AG09309 (cell line): ENCODE results near the gene KRTAP9-3.

Experiments
- DNase-seq: peaks from one replicate; pipeline ENCODE4 v3.0.0-alpha.2; 2010; ENCODE audit warnings: low read depth
- H3K4me3 ChIP-seq: 2 replicates; pipeline ENCODE4 v1.5.1; 2011; ENCODE audit warnings: mild to moderate bottlenecking, low read depth, low read length, moderate library complexity; ENCODE audit not compliant: control insufficient read depth
- TF ChIP-seq, protein P1 (sequence below): IDR thresholded peaks from 2 replicates; pipeline ENCODE4 v1.5.1; 2011; ENCODE audit warnings: mild to moderate bottlenecking, low read depth, low read length, inconsistent platforms; ENCODE audit not compliant: insufficient read depth, control insufficient read depth; ENCODE audit errors: missing control alignments

The KRTAP9-3 gene

DNA sequence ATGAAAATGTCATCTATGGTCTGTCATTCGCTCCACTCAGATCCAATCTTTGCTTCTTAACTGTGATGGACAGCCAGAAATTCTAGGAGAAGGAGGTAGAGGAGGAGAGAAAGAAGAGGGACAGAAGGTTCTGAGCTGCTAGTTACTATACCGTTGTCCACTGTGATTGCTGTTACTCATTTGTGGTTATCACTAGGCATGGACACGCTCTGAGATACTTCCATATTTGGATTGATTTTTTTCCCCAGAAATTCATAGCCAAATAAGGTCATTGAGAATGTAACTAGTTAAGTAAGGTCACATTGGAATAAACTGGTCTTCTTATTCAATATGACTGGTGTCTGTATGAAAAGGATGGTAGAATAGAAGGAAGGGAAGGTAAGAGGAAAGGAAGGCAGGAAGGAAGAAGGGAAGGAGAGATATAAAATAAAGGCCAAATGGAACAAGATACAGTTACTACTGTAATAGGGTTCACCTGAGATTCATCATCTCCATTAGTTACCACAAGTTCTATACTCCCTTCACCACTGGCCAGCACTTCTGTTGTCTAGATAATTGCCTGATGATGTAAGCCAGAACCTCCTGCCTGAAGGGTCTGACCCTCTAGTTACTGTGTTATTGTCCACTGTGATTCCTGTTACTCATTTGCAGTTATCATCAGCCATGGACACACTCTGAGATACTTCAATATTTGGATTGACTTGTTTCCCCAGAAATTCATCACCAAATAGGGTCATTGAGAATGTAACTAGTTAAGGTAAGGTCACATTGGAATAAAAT lies 46.1 kb downstream of the KRTAP9-3 start:
- H3K4me3 ChIP-seq: no peak overlapping the region
- TF ChIP-seq, protein P1, sequence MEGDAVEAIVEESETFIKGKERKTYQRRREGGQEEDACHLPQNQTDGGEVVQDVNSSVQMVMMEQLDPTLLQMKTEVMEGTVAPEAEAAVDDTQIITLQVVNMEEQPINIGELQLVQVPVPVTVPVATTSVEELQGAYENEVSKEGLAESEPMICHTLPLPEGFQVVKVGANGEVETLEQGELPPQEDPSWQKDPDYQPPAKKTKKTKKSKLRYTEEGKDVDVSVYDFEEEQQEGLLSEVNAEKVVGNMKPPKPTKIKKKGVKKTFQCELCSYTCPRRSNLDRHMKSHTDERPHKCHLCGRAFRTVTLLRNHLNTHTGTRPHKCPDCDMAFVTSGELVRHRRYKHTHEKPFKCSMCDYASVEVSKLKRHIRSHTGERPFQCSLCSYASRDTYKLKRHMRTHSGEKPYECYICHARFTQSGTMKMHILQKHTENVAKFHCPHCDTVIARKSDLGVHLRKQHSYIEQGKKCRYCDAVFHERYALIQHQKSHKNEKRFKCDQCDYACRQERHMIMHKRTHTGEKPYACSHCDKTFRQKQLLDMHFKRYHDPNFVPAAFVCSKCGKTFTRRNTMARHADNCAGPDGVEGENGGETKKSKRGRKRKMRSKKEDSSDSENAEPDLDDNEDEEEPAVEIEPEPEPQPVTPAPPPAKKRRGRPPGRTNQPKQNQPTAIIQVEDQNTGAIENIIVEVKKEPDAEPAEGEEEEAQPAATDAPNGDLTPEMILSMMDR: no peak
- no peak for DNase-seq
